ENCODE results near the gene PIAS1. TPM values are rescaled to one million over a fixed set of nuclear protein-coding genes. Genes with fewer than 3 reads are reported as not detected.

Gene PIAS1
- total and polyA plus RNA-seq, 11 donors, result 6.2 to 37.8 (median 29.4) TPM

DNA sequence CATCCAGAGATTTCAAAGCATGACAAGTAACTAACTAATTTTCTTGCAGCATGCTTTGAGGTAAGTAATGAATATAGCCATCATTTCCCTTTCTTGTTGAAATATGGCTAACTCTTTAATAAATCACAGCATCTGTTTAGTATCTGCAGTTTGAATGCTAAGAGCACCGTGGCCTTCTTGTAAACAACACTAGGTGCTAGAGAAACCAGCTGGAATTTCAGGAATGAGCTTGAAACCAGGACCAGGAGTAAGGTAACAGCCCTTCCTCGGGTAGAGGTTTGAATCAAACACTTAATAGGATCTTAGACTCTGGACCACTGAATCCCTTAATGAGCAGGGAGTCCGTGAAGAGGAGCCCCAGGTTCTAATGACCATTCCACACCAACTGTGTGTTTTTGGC lies 137.4 kb downstream of the PIAS1 start:
- Histone ChIP-seq H3K36me3 (peaks cover 0 to 87% (median 46%) of the 10 kb centered on the region in 9 donors), H3K4me1 (peaks cover 0 to 42% (median 22%) of the 10 kb centered on the region in 12 donors), H3K4me3 (no peak overlapping the region), H3K27me3 (no peaks in the 10 kb centered on the region), H3K27ac (no peak overlapping the region), H3K9me3 (no peaks in the 10 kb centered on the region)
- intact Hi-C loops (cut with DNase I), result no loop called here
- ATAC-seq, result no peak
- 68 to 79% (median 74%) methylated on average over 3 of the region's 3 CpGs for WGBS, 4 donors
- TF ChIP-seq POLR2A (IDR thresholded peaks at IDR 0.05), result no peak
- TF ChIP-seq, protein P1, sequence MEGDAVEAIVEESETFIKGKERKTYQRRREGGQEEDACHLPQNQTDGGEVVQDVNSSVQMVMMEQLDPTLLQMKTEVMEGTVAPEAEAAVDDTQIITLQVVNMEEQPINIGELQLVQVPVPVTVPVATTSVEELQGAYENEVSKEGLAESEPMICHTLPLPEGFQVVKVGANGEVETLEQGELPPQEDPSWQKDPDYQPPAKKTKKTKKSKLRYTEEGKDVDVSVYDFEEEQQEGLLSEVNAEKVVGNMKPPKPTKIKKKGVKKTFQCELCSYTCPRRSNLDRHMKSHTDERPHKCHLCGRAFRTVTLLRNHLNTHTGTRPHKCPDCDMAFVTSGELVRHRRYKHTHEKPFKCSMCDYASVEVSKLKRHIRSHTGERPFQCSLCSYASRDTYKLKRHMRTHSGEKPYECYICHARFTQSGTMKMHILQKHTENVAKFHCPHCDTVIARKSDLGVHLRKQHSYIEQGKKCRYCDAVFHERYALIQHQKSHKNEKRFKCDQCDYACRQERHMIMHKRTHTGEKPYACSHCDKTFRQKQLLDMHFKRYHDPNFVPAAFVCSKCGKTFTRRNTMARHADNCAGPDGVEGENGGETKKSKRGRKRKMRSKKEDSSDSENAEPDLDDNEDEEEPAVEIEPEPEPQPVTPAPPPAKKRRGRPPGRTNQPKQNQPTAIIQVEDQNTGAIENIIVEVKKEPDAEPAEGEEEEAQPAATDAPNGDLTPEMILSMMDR (IDR thresholded peaks at IDR 0.05), result no peak
- no peak for DNase-seq

DNA sequence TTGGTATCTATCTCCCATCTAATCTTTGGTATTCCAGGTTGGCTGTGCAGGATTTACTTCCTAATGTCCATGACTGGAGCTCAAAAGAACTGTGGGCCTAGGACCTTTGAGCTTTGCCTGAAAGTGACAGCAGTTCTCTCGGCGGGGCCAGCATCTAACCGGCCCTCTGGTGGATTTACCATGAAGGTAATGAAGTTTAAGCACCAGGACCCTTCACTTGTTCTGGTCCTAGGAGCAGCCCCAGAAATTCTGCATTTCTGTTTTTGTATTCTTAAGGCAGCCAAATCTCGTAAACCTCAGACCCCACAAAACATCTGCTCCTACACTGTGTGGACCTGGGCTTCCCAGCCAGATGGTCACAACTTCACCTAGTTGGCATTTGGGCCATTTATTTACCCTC lies 138.0 kb downstream of the PIAS1 start:
- intact Hi-C loops (cut with DNase I), result no loop called here
- Histone ChIP-seq H3K27me3 (no peaks in the 10 kb centered on the region), H3K4me3 (no peak overlapping the region), H3K36me3 (peaks cover 0 to 83% (median 41%) of the 10 kb centered on the region in 9 donors), H3K27ac (no peak overlapping the region), H3K9me3 (no peaks in the 10 kb centered on the region), H3K4me1 (peaks cover 0 to 37% (median 16%) of the 10 kb centered on the region in 12 donors)
- no peak for DNase-seq
- 92 to 96% (median 95%) methylated on average over 4 of the region's 4 CpGs for WGBS, 4 donors
- ATAC-seq, result no peak
- TF ChIP-seq, protein P1 (IDR thresholded peaks at IDR 0.05), result no peak
- TF ChIP-seq POLR2A (IDR thresholded peaks at IDR 0.05), result no peak

DNA sequence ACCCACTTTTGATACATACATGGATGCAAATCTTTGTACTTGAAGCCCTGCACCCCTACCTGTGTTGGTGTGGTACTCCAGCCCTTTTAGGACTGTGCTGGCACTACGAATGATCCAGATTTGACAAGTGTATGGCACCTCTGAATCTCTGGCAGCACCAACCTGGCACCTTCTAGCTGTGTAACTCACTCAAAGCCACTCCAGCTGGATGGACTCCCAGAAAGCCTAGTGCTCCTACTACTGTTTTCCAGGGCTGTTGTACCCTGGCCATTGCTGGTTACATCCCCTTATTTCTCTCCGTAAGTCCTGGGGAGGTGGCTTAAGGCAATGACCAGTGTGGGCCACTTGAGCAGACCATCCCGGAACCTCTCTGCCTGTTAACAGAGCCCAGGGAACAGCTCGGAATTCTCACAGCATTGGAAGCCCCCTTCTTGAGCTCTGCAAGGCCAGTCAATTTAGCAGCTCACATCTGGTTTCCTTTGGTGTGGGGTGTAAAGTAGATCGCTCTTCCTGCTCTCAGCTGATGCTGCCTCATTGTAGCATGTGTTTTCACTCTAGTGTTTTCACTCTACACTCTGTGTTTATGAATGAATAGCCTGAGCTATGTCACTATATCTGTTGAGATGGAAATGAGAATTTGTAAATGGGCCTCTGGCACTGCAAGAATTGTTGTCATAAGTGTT lies 138.8 kb downstream of the PIAS1 start:
- H3K27ac ChIP-seq, result no peak overlapping the region
- peak in 3 of 5 donors; percentile 45 to 76 (median 60) for DNase-seq
- ATAC-seq, result peak; percentile 74 to 89 (median 81)
- intact Hi-C loops (cut with DNase I), result no loop called here
- no peak overlapping the region for H3K4me3 ChIP-seq
- peaks cover 0 to 30% (median 11%) of the 10 kb centered on the region in 12 donors for H3K4me1 ChIP-seq
- no peaks in the 10 kb centered on the region for H3K9me3 ChIP-seq
- 54 to 71% (median 65%) methylated on average over 5 of the region's 5 CpGs for WGBS, 4 donors
- no peaks in the 10 kb centered on the region for H3K27me3 ChIP-seq
- TF ChIP-seq POLR2A (IDR thresholded peaks at IDR 0.05), result no peak
- TF ChIP-seq, protein P1 (IDR thresholded peaks at IDR 0.05), result no peak
- peaks cover 0 to 78% (median 41%) of the 10 kb centered on the region in 9 donors for H3K36me3 ChIP-seq

DNA sequence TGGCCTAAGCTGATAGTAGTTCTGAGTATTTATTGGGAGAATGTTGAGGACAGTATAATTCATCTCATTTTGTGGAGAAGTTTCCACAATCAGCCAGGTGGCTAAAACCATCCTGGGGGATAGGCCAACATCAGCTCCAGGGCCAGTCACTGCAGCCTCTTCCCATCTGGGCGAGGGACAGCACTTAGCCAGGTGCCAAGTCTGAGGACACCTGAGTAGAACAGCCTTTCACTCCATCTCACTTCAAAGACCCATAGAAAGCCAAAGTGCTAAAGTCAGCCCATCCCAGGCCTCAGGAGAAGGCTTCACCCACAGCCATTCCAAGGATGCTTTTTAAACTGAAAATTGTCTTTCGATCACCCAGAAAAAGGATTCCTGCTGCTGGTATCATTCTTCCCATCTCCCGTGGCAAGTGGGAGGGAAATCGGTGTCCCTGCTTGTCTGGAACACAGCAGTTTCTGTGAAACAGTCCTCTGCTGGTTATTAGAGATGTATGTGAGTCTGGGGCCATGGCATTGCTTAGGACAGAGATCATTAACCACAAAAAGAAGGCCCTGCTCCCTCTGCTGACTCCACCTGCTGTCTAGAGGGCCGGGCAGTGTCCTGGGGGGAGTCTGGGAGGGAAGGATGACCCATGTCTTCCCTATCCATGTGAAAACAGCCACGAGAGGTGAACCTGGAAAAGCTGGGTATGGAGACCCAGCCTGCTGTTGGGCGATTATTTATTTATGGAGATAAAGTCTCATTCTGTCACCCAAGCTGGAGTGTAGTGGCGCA lies 141.4 kb downstream of the PIAS1 start:
- Histone ChIP-seq H3K27me3 (no peaks in the 10 kb centered on the region), H3K9me3 (no peaks in the 10 kb centered on the region), H3K4me1 (peaks cover 0 to 42% (median 11%) of the 10 kb centered on the region in 12 donors), H3K27ac (peak overlapping the region in 1 of 12 donors; percentile 18), H3K4me3 (no peak overlapping the region), H3K36me3 (peaks cover 0 to 54% (median 25%) of the 10 kb centered on the region in 9 donors)
- intact Hi-C loops (cut with DNase I), result no loop called here
- no peak for DNase-seq
- ATAC-seq, result no peak
- 91 to 95% (median 94%) methylated on average over 8 of the region's 8 CpGs for WGBS, 4 donors
- TF ChIP-seq, protein P1 (IDR thresholded peaks at IDR 0.05), result no peak
- no peak for TF ChIP-seq POLR2A (IDR thresholded peaks at IDR 0.05)
